Pulmonary artery endothelial cell (primary cell): ENCODE data around the gene CYP51A1. TPM values are rescaled to one million over a fixed set of nuclear protein-coding genes. Genes with fewer than 3 reads are reported as not detected.
"Not testable (repeated sequence)": the region's sequence is repeated elsewhere in the genome, so short reads cannot be mapped to it uniquely, and the experiment has no call there.

Experiments
- DNase-seq: peaks from one replicate; pipeline ENCODE4 v3.0.0-alpha.2; 2011; ENCODE audit warnings: low read depth, low spot score
- total RNA-seq: library from RNA; depleted of rRNA; stranded (reverse); fragments of >200 nt; gene quantifications from 2 replicates; pipeline ENCODE4 v1.2.3, GENCODE V29; 2014

Gene CYP51A1
- total RNA-seq, 1 donor from 2014 or later = 123 TPM

GRCh38 chr7:92131764-92132330 is 2.4 kb downstream of the CYP51A1 start:
- DNase-seq = no peak

DNA sequence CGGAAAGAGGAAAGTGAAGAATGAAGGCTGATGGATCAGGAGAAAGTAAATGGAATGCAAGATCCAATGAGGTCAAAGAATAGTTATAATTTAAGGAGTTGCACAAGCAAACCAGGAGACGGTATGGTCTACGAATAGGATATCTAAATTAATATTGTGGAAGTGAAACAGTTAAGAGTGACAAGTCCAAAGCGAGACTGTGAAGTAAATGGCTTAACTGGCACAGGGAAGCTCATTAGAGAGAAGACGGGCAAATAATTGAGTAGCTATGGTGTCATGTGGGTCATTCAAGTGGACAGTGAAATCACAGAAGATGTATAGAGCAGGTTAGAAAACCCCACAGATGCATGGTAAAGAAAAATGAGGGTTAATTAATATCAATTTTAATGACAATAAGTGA is 3.2 kb downstream of the CYP51A1 start:
- DNase-seq = no peak

DNA sequence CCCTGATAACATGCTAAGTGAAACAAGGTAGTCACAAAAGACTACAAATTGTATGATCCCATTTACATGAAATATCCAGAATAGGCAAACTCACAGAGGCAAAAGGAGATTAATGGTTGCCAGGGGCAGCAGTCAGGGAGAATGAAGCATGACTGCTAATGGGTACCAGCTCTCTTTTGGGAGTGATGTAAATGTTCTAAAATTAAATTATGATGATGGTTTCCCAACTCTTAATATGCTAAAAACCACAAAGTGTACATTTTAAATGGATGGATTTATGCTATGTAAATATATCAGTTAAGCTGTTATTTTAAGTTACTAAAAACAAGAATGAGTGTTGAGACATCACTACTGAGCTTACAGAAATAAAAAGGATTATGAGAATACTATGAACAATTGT is 12.6 kb downstream of the CYP51A1 start:
- no peak for DNase-seq

DNA sequence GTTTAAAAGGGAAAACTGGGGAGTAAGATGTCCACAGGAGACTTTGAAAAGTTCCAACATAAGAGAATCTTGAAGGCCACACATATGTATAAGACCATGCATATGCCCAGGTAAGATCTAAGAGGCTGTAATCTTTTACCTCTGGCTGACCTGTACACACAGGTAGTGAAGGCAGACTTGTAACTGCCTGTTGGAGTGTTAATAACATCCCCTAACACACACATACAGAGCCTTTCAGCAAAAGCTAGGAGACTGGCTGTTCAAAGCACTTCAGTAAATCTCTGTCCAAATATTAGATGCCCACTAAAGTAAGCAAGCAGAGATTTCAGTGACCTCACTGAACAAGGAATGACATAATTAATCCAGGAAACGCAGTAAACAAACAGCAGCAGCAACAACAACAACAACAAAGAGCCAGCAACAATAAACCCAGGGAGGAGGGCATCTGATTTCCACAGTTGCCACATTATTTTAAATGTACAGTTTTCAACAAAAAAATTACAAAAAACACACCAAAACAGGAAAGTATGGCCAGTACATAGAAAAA is 15.0 kb downstream of the CYP51A1 start:
- DNase-seq = no peak

GRCh38 chr7:92116949-92117348 is 17.3 kb downstream of the CYP51A1 start:
- DNase-seq = no peak

DNA sequence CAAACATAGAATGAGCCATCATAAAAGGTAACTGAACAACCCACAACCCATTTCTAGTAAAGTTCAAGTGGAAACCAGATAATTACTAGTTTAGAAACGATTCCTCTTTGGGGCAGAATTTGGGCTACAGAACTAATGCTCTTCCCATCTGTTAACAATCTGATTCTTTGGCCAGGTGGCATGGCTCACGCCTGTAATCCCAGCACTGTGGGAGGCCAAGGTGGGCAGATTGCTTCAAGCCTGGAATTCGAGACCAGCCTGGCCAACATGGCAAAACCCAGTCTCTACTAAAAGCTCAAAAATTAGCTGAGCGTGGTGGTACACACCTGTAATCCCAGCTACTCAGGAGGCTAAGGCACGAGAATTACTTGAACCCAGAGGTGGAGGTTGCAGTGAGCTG is 18.5 kb downstream of the CYP51A1 start:
- no peak for DNase-seq

DNA sequence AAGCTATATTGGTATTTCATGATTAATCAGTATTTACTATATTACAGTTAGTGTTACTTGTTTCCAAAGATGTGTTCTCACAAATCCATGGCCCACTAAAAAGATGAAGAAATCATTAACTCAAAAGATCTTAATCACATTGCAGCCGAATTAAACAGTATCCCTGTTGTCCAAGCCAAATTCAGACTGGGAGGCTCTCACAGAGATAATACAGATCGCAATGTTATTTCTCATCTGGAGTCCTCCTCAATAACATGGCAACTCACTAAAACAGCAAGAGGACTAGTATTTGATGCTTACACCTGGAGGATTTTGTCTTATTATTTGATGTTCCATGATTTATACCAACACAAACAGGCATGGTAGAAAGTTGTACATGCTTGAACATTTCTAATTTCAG is 23.4 kb downstream of the CYP51A1 start:
- DNase-seq = no peak

GRCh38 chr7:92108821-92109220 is 25.5 kb downstream of the CYP51A1 start:
- DNase-seq = no peak

GRCh38 chr7:92102862-92103261 is 31.4 kb downstream of the CYP51A1 start:
- DNase-seq = not testable (repeated sequence)

GRCh38 chr7:92100534-92100933 is 33.7 kb downstream of the CYP51A1 start:
- DNase-seq = no peak

- DNase-seq = no peak
Measured at GRCh38 chr7:92095380-92095779, 38.9 kb downstream of the CYP51A1 start.

DNA sequence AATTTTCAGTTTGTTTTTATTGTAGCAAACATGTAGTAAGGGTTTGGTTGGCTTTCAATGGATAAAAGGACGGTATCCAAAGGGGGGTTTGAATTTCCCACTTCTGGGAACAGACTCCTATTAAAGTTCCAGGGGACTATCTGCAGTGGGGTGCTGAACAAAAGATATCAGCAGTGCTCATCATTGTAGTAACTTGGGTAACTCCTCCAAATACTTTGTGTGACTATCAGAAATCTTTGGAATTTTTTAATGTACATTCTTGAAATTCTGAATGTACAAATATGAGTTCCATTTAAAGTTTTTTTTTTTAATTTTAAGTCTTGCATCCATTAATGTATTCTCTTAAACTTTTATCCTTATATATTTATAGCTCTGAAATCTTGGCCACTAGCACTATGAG is 42.1 kb downstream of the CYP51A1 start:
- DNase-seq = no peak

DNA sequence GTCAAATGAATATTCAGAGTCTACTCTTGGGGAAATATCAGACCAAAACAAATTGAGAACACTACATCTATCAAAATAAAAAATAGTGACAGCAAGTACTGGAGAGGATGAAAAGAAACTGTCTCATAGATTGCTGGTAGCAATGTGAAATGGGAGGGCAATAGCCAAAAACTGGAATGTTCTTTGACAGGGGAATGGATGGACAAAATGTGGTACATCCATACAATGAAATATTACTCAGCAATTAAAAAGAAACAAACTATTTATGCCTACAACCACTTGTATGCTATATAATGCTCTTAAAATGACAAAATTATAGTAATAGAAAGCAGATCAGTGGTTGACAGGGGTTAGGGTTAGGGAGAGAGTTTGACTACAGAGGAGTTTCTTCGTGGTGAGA is 46.0 kb downstream of the CYP51A1 start:
- no peak for DNase-seq

- not testable (repeated sequence) for DNase-seq
Measured at GRCh38 chr7:92083922-92084321, 50.4 kb downstream of the CYP51A1 start.

GRCh38 chr7:92076509-92076908 is 57.8 kb downstream of the CYP51A1 start:
- no peak for DNase-seq

DNA sequence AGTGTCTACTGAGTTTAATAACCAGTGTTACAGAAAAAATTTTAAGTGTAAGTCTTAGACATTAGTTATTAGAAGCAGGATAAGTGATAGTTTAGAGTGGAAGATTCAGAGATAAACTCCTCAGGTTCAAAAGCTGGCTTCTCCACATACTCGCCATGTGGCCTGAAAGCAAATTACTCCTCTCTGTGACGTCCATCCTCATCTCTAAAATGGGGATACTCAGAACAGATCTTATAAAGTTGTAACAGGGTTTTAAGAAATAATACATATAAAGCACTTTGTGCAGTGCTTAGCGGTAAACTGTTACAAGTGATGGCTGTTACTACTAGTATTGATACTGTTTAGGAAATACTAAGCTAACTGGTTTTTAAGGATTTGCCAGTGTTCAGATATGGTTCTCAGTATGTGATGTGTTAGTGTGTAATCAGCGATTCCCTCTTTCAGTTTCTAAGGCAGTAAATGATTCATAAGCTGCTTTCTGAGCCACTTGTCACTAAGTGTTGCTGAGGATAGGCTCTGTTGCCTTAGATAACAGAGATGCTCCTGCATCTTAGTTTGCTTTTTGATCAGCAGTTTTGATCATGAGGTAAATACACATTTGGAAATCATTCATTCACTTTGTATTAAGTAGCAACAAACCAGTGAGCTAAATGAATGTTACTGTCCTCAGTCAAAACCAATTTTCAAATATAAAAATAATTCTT is 58.7 kb downstream of the CYP51A1 start:
- no peak for DNase-seq

DNA sequence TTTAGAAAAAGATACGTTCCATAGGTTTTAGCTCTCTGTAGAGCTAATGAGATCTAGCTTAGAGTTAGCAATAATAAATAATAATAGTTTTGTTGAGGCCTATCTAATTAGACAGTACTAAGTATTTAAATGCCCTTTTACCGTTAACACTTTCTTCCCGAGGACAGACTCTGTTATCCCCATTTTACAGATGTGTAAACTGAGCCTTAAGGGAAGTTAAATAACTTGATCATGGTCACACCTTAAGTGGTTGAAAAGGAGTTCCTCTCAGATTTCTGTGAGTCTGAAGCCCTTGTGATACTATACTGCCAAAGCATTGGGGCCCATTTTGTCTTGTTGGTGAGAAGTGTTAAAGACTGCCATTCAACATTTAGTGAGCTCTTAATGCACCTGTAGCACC is 61.6 kb downstream of the CYP51A1 start:
- DNase-seq = no peak

- DNase-seq = no peak
Measured at GRCh38 chr7:92072121-92072520, 62.2 kb downstream of the CYP51A1 start.

DNA sequence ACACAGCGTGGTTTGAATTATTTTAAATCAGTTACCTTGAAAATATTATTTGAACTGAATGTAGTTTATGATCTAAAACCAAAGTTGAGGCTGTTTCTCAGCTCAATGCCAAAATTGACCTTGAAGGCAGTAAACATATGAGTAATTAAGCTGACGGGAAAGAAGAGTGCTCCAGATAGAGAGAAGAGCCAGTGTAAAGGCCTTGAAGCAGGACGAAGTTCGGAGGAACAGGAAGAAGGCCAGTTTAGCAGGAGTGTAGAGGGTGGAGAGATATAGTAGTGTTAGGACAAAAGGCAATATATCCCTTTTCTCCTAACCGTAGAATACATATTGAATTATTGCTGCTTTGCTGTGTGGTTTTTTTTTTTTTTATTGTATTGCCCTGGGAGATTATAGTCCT is 63.2 kb downstream of the CYP51A1 start:
- DNase-seq = no peak

GRCh38 chr7:92064438-92065029 is 69.7 kb downstream of the CYP51A1 start:
- DNase-seq = no peak
